CD14-positive monocyte (primary cell): ENCODE measurements around the gene SLC38A2. TPM values are rescaled to one million over a fixed set of nuclear protein-coding genes. Genes with fewer than 3 reads are reported as not detected.

Experiments
- DNase-seq, 3 donors: peaks; one replicate each; pipeline ENCODE4 v3.0.0-alpha.2; 2011 to 2022
- H2AFZ ChIP-seq: 2 replicates; pipeline ENCODE4 v1.6.0; 2012; ENCODE audit warnings: mild to moderate bottlenecking, low read depth, low read length, inconsistent platforms; ENCODE audit not compliant: insufficient read depth, poor library complexity, severe bottlenecking
- H3K27ac ChIP-seq, 2 donors: 1 replicate in 1 of 2; 2 replicates in 1 of 2; pipeline ENCODE4 v1.5.1; 2012 to 2013; ENCODE audit warnings: low read length in 2 of 2, control low read depth in 1 of 2, inconsistent platforms in 1 of 2, low read depth in 1 of 2, mild to moderate bottlenecking in 1 of 2
- H3K27me3 ChIP-seq, 2 donors: one replicate each; pipeline versions ENCODE4 v1.6.0 to v1.6.1; 2011 to 2013; ENCODE audit warnings: low read length in 2 of 2; ENCODE audit not compliant: control insufficient read depth in 2 of 2, insufficient read depth in 2 of 2
- H3K36me3 ChIP-seq, 2 donors: replicated peaks in 1 of 2; 1 replicate in 1 of 2; 2 replicates in 1 of 2; pipeline versions ENCODE4 v1.5.1 to v1.6.1; 2012 to 2013; ENCODE audit warnings: low read length in 2 of 2, control low read depth in 1 of 2, inconsistent platforms in 1 of 2, mild to moderate bottlenecking in 1 of 2; ENCODE audit not compliant: insufficient read depth in 2 of 2, control insufficient read depth in 1 of 2
- H3K4me1 ChIP-seq, 2 donors: 1 replicate in 1 of 2; 2 replicates in 1 of 2; pipeline versions ENCODE4 v1.5.1 to v1.6.1; 2012 to 2013; ENCODE audit warnings: low read length in 2 of 2, control low read depth in 1 of 2, inconsistent platforms in 1 of 2, mild to moderate bottlenecking in 1 of 2, moderate library complexity in 1 of 2; ENCODE audit not compliant: insufficient read depth in 2 of 2, control insufficient read depth in 1 of 2
- H3K4me2 ChIP-seq: replicated peaks from 2 replicates; pipeline ENCODE3; 2012; ENCODE audit warnings: low read length, moderate library complexity, mild to moderate bottlenecking; ENCODE audit not compliant: poor library complexity, severe bottlenecking; ENCODE audit errors: extremely low read depth
- H3K4me3 ChIP-seq, 3 experiments: fragments of 200-600 bp in 1 of 3; sonication (generic) in 1 of 3; replicated peaks in 1 of 3; 1 replicate in 2 of 3; 2 replicates in 1 of 3; pipeline ENCODE4 v1.5.1; 2011 to 2013; ENCODE audit warnings: low read length in 3 of 3, mild to moderate bottlenecking in 3 of 3, control low read depth in 2 of 3, low read depth in 2 of 3, inconsistent platforms in 1 of 3, moderate library complexity in 1 of 3
- H3K79me2 ChIP-seq: 2 replicates; pipeline ENCODE4 v1.6.0; 2012; ENCODE audit warnings: mild to moderate bottlenecking, control low read depth, inconsistent platforms, low read length, moderate library complexity; ENCODE audit not compliant: insufficient read depth
- H3K9ac ChIP-seq: 2 replicates; pipeline ENCODE4 v1.6.0; 2017; ENCODE audit warnings: low read length, mild to moderate bottlenecking; ENCODE audit not compliant: insufficient read depth, poor library complexity, severe bottlenecking
- H3K9me3 ChIP-seq, 2 donors: replicated peaks in 1 of 2; 1 replicate in 1 of 2; 2 replicates in 1 of 2; pipeline versions ENCODE4 v1.5.1 to v1.6.1; 2012 to 2013; ENCODE audit warnings: low read length in 2 of 2, control low read depth in 1 of 2; ENCODE audit not compliant: control insufficient read depth in 1 of 2, insufficient read depth in 1 of 2
- H4K20me1 ChIP-seq: 2 replicates; pipeline ENCODE4 v1.6.0; 2012; ENCODE audit warnings: mild to moderate bottlenecking, low read length, control low read depth, moderate library complexity; ENCODE audit not compliant: insufficient read depth
- H3K27ac Mint-ChIP-seq, 7 donors: one replicate each; pipeline ENCODE4 v1.8.0; 2020; ENCODE audit warnings: mild to moderate bottlenecking in 7 of 7, mixed read lengths in 7 of 7, moderate library complexity in 6 of 7, inconsistent platforms in 2 of 7
- H3K27me3 Mint-ChIP-seq, 3 donors: one replicate each; pipeline ENCODE4 v1.8.0; 2021 to 2022; ENCODE audit warnings: low read depth in 3 of 3, mild to moderate bottlenecking in 3 of 3, mixed read lengths in 3 of 3, moderate library complexity in 3 of 3, inconsistent platforms in 1 of 3
- H3K36me3 Mint-ChIP-seq, 2 donors: one replicate each; pipeline ENCODE4 v1.8.0; 2020; ENCODE audit warnings: mixed read lengths in 2 of 2, inconsistent platforms in 1 of 2, mild to moderate bottlenecking in 1 of 2
- H3K4me1 Mint-ChIP-seq: one replicate; pipeline ENCODE4 v1.8.0; 2020; ENCODE audit warnings: mild to moderate bottlenecking, mixed read lengths
- H3K4me3 Mint-ChIP-seq, 2 donors: one replicate each; pipeline ENCODE4 v1.8.0; 2020; ENCODE audit warnings: mild to moderate bottlenecking in 2 of 2, mixed read lengths in 2 of 2, moderate library complexity in 1 of 2
- H3K9me3 Mint-ChIP-seq, 7 donors: one replicate each; pipeline ENCODE4 v1.8.0; 2020 to 2022; ENCODE audit warnings: mixed read lengths in 7 of 7, mild to moderate bottlenecking in 6 of 7, moderate library complexity in 6 of 7, inconsistent platforms in 2 of 7
- CTCF ChIP-seq: fragments of 200-600 bp; IDR thresholded peaks from one replicate; pipeline ENCODE4 v1.8.0; 2022; ENCODE audit warnings: antibody characterized with exemption, mild to moderate bottlenecking
- WGBS: methylation state at CpG from one replicate; pipeline ENCODE4 v1.1.5; 2013; ENCODE audit warnings: missing lambda C conversion rate; ENCODE audit not compliant: insufficient coverage; 5-methylcytosine and 5-hydroxymethylcytosine counted together
- intact Hi-C, 2 donors: fragments of 100-400 bp; cut with micrococcal nuclease; formaldehyde crosslinking; loops; one replicate each; pipeline versions ENCODE4 v1.15.0 to v1.15.1; 2023
- polyA plus RNA-seq, 3 donors: library from polyadenylated mRNA; depleted of rRNA in 1 of 3; unstranded in 2 of 3; stranded (reverse) in 1 of 3; fragments of 300-500 nt in 2 of 3; fragments of >200 nt in 1 of 3; fragmentation: Illumina TruSeq in 2 of 3; gene quantifications; 1 replicate in 2 of 3; 2 replicates in 1 of 3; pipeline ENCODE4 v1.2.3, GENCODE V29; 2012 to 2021

SLC38A2 gene
- polyA plus RNA-seq, 3 donors = 33.8 to 116 (median 48.7) TPM

- Mint-ChIP-seq H3K4me3 (no peak overlapping the region), H3K36me3 (peaks cover 13% of the 10 kb centered on the region in 2 donors), H3K9me3 (peaks cover 0 to 2% (median 0%) of the 10 kb centered on the region in 7 donors), H3K4me1 (peaks cover 6% of the 10 kb centered on the region), H3K27me3 (peaks cover 0 to 1% (median 0%) of the 10 kb centered on the region in 3 donors), H3K27ac (no peak overlapping the region)
- no peak overlapping the region for H2AFZ ChIP-seq
- H3K4me1 ChIP-seq = no peaks in the 10 kb centered on the region
- H3K9me3 ChIP-seq = no peaks in the 10 kb centered on the region
- no peak for DNase-seq
- no peak overlapping the region for H3K27ac ChIP-seq
- no CpG with 5 or more reads among the region's 1 CpG for WGBS
- H3K27me3 ChIP-seq = no peaks in the 10 kb centered on the region
- no peak for TF ChIP-seq CTCF
- intact Hi-C loops = no loop called here
- peaks cover 12 to 15% of the 10 kb centered on the region in 2 donors for H3K36me3 ChIP-seq
- peaks cover 24% of the 10 kb centered on the region for H4K20me1 ChIP-seq
- H3K4me2 ChIP-seq = no peak overlapping the region
- H3K9ac ChIP-seq = no peak overlapping the region
- H3K79me2 ChIP-seq = no peaks in the 10 kb centered on the region
- H3K4me3 ChIP-seq = no peak overlapping the region
Observed at GRCh38 chr12:46354802-46355199, 17.8 kb downstream of the SLC38A2 start.

GRCh38 chr12:46354111-46354801 is 18.3 kb downstream of the SLC38A2 start:
- Histone ChIP-seq H3K79me2 (no peaks in the 10 kb centered on the region), H3K27me3 (no peaks in the 10 kb centered on the region), H3K9me3 (no peaks in the 10 kb centered on the region), H4K20me1 (peaks cover 19% of the 10 kb centered on the region), H3K4me2 (no peak overlapping the region), H3K4me3 (no peak overlapping the region), H3K36me3 (peaks cover 7 to 9% of the 10 kb centered on the region in 2 donors), H3K4me1 (no peaks in the 10 kb centered on the region), H3K9ac (no peak overlapping the region), H3K27ac (no peak overlapping the region), H2AFZ (no peak overlapping the region)
- Mint-ChIP-seq H3K36me3 (peaks cover 7 to 8% of the 10 kb centered on the region in 2 donors), H3K4me1 (peaks cover 6% of the 10 kb centered on the region), H3K4me3 (no peak overlapping the region), H3K27me3 (peaks cover 0 to 1% (median 0%) of the 10 kb centered on the region in 3 donors), H3K27ac (peak overlapping the region in 1 of 7 donors; percentile 45), H3K9me3 (peaks cover 0 to 2% (median 0%) of the 10 kb centered on the region in 7 donors)
- peak; percentile 12 for TF ChIP-seq CTCF
- WGBS = no CpG with 5 or more reads among the region's 5 CpGs
- DNase-seq = no peak
- intact Hi-C loops = no loop called here
